ENCODE data around the gene PCDHA8. TPM values are rescaled to one million over a fixed set of nuclear protein-coding genes. Genes with fewer than 3 reads are reported as not detected.
A peak's percentile ranks its signal among the peaks of the same experiment; 100 is the strongest.
"Not testable (repeated sequence)": the region's sequence is repeated elsewhere in the genome, so short reads cannot be mapped to it uniquely, and the experiment has no call there.

The PCDHA8 gene
- total RNA-seq, 4 donors from 2014 or later, result 0.18 TPM; not detected in 3

DNA sequence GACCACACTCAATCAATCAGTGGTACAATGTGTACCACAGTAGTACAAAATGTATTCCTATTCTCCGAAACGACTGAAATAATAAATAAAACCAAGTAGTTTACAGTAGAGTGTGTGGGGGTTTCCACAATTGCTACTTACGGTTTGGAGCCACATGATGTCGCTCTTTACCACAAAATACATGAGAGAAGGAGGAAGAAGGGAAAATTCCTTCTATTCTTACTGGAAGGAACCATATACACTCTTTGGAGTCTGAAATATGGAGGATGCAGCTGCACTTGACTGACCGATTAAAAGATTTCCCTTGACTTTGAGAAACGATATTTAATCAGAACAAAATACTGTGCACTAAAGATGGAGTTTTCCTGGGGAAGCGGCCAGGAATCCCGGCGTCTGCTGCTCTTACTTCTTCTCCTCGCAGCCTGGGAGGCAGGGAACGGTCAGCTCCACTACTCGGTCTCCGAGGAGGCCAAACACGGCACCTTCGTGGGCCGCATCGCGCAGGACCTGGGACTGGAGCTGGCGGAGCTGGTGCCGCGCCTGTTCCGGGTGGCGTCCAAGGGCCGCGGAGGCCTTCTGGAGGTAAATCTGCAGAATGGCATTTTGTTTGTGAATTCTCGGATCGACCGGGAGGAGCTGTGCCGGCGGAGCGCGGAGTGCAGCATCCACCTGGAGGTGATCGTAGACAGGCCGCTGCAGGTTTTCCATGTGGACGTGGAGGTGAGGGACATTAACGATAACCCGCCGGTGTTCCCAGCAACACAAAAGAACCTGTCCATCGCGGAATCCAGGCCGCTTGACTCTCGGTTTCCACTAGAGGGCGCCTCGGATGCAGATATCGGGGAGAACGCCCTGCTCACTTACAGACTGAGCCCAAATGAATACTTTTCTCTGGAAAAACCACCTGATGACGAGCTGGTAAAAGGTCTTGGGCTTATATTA lies 33.9 kb upstream of the PCDHA8 start, which contains the start of gene PCDHA4:
Gene PCDHA4 (plus strand): TSS at position 235 of the 942 bp plus-strand sequence.
- H3K4me1 ChIP-seq, result no peaks in the 10 kb centered on the region
- no peak for DNase-seq
- H3K9me3 ChIP-seq, result no peaks in the 10 kb centered on the region
- TF ChIP-seq POLR2A (IDR thresholded peaks at IDR 0.05), result no peak
- TF ChIP-seq, protein P1, sequence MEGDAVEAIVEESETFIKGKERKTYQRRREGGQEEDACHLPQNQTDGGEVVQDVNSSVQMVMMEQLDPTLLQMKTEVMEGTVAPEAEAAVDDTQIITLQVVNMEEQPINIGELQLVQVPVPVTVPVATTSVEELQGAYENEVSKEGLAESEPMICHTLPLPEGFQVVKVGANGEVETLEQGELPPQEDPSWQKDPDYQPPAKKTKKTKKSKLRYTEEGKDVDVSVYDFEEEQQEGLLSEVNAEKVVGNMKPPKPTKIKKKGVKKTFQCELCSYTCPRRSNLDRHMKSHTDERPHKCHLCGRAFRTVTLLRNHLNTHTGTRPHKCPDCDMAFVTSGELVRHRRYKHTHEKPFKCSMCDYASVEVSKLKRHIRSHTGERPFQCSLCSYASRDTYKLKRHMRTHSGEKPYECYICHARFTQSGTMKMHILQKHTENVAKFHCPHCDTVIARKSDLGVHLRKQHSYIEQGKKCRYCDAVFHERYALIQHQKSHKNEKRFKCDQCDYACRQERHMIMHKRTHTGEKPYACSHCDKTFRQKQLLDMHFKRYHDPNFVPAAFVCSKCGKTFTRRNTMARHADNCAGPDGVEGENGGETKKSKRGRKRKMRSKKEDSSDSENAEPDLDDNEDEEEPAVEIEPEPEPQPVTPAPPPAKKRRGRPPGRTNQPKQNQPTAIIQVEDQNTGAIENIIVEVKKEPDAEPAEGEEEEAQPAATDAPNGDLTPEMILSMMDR (IDR thresholded peaks at IDR 0.05 in 4 of 5, conservative IDR thresholded peaks at IDR 0.05 in 1 of 5), result peak in 2 of 5 experiments; percentile 6 to 38
- no peaks in the 10 kb centered on the region for H3K36me3 ChIP-seq
- intact Hi-C loops (cut with DNase I; ENCODE audit: low total_unique reads), result no loop called here
- peaks cover 0 to 6% (median 5%) of the 10 kb centered on the region in 3 donors for H3K27me3 ChIP-seq
- no peak within 1 kb of the TSS for H3K27ac ChIP-seq
- in situ Hi-C loops (cut with MboI; ENCODE audit: low sequenced_read_pairs in 4 of 4), result no loop called here
- H3K4me3 ChIP-seq, result peak within 1 kb of the TSS in 2 of 4 donors; percentile 37 to 43
- ATAC-seq, result no peak

DNA sequence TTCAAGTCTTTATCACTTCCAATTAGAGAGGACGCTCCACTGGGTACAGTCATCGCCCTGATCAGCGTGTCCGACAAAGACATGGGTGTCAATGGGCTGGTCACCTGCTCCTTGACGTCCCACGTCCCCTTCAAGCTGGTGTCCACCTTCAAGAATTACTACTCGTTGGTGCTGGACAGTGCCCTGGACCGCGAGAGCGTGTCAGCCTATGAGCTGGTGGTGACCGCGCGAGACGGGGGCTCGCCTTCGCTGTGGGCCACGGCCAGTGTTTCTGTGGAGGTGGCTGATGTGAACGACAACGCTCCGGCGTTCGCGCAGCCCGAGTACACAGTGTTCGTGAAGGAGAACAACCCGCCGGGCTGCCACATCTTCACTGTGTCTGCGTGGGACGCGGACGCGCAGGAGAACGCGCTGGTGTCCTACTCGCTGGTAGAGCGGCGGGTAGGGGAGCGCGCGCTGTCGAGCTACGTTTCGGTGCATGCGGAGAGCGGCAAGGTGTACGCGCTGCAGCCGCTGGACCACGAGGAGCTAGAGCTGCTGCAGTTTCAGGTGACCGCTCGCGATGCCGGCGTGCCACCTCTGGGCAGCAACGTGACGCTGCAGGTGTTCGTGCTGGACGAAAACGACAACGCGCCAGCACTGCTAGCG lies 32.6 kb upstream of the PCDHA8 start:
- intact Hi-C loops (cut with DNase I; ENCODE audit: low total_unique reads); H3K4me3 ChIP-seq; in situ Hi-C loops (cut with MboI; ENCODE audit: low sequenced_read_pairs in 4 of 4); H3K36me3 ChIP-seq; H3K4me1 ChIP-seq; H3K27ac ChIP-seq; H3K9me3 ChIP-seq; H3K27me3 ChIP-seq; DNase-seq; ATAC-seq: not testable (repeated sequence)

DNA sequence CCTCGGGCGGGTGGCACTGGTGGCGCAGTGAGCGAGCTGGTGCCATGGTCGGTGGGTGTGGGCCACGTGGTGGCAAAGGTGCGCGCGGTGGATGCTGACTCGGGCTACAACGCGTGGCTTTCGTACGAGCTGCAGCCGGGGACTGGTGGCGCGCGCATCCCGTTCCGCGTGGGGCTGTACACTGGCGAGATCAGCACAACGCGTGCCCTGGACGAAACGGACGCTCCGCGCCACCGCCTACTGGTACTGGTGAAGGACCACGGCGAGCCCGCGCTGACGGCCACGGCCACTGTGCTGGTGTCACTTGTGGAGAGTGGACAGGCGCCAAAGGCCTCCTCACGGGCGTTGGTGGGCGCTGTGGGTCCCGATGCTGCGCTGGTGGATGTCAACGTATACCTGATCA lies 32.1 kb upstream of the PCDHA8 start:
- TF ChIP-seq, protein P1 (IDR thresholded peaks at IDR 0.05 in 4 of 5, conservative IDR thresholded peaks at IDR 0.05 in 1 of 5), result no peak
- no peak for TF ChIP-seq POLR2A (IDR thresholded peaks at IDR 0.05)
- intact Hi-C loops (cut with DNase I; ENCODE audit: low total_unique reads) (no loop called here), in situ Hi-C loops (cut with MboI; ENCODE audit: low sequenced_read_pairs in 4 of 4) (no loop called here)
- no peak for DNase-seq
- H3K4me1 ChIP-seq, result no peaks in the 10 kb centered on the region
- ATAC-seq, result no peak
- no peak overlapping the region for H3K27ac ChIP-seq
- H3K9me3 ChIP-seq, result no peaks in the 10 kb centered on the region
- H3K27me3 ChIP-seq, result peaks cover 0 to 6% (median 5%) of the 10 kb centered on the region in 3 donors
- no peaks in the 10 kb centered on the region for H3K36me3 ChIP-seq
- H3K4me3 ChIP-seq, result no peak overlapping the region

DNA sequence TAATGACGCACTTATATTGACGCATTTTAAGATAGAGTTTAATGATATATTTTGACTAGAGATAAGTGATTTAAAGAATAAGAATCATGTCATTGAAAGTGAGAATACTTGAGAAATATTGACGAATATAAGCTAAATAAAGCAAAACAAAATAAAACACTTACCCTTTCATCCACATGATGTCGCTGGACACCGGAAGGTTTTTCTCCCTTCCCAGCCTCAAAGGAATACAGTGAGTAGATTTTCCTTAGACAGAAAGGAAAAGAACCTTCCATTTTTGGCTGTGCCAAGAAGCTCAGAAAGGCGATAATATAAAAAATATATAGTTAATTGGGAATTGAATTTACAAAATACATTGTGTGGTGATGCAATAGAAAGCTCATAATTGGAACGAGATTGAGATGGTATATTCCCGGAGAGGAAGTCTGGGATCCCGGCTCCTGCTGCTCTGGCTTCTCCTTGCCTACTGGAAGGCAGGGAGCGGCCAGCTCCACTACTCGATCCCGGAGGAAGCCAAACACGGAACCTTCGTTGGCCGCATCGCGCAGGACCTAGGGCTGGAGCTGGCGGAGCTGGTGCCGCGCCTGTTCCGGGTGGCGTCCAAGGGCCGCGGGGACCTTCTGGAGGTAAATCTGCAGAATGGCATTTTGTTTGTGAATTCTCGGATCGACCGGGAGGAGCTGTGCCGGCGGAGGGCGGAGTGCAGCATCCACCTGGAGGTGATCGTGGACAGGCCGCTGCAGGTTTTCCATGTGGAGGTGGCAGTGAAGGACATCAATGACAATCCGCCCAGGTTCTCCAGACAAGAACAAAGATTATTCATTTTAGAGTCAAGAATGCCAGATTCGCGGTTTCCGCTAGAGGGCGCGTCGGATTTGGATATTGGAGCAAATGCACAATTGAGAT lies 19.4 kb upstream of the PCDHA8 start, which contains the start of gene PCDHA5:
Gene PCDHA5 (plus strand): TSS at position 239 of the 906 bp plus-strand sequence.
- in situ Hi-C loops (cut with MboI; ENCODE audit: low sequenced_read_pairs in 4 of 4), result no loop called here
- Histone ChIP-seq H3K4me1 (no peaks in the 10 kb centered on the region), H3K27ac (no peak within 1 kb of the TSS), H3K9me3 (no peaks in the 10 kb centered on the region), H3K27me3 (peaks cover 0 to 11% (median 8%) of the 10 kb centered on the region in 3 donors), H3K36me3 (no peaks in the 10 kb centered on the region), H3K4me3 (peak within 1 kb of the TSS in 1 of 4 donors; percentile 2)
- intact Hi-C loops (cut with DNase I; ENCODE audit: low total_unique reads), result no loop called here
- no peak for DNase-seq
- ATAC-seq, result no peak
- TF ChIP-seq, protein P1 (IDR thresholded peaks at IDR 0.05 in 4 of 5, conservative IDR thresholded peaks at IDR 0.05 in 1 of 5), result no peak
- TF ChIP-seq POLR2A (IDR thresholded peaks at IDR 0.05), result no peak
